Stromal cell of bone marrow (primary cell): ENCODE measurements around the gene AQP11.
"Not testable (repeated sequence)": the region's sequence is repeated elsewhere in the genome, so short reads cannot be mapped to it uniquely, and the experiment has no call there.

ENCODE experiments used
- DNase-seq: peaks from one replicate; pipeline ENCODE4 v3.0.0-alpha.2; 2012; ENCODE audit warnings: low read depth

AQP11 gene

DNA sequence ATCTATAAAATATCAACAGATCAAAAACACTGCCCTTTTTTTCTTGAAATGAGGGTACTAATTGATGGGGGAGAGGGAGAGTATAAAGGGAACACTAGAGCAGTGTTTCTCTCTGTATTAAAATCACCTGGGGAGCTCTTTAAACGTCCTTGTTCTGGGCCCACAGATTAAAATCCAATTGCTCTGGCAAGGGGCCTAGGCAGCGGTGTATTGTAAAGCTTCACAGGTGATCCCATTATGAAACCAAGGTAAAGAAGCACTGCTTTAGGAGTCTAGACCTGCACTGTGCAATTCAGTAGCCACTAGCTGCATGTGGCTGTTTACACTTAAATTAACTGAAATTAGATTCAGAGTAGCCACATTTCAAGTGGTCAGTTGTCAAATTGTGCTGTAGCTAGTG lies 3.0 kb downstream of the AQP11 start:
- no peak for DNase-seq

DNA sequence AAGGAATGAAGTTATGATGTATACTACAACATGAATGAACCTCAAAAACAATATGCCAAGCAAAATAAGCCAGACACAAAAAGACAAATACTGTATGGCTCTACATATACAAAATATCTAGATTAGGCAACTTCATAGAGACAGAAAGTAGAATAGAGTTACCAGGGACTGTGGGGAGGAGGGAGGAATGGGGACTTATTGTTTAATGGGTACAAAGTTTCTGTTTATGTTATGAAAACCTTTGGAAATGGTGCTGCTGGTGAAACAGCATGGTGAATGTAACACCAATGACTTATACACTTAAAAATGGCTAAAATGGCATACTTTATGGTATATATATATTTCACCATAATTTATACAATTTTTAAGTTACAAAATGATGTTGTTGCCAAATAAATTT lies 4.1 kb downstream of the AQP11 start:
- no peak for DNase-seq

DNA sequence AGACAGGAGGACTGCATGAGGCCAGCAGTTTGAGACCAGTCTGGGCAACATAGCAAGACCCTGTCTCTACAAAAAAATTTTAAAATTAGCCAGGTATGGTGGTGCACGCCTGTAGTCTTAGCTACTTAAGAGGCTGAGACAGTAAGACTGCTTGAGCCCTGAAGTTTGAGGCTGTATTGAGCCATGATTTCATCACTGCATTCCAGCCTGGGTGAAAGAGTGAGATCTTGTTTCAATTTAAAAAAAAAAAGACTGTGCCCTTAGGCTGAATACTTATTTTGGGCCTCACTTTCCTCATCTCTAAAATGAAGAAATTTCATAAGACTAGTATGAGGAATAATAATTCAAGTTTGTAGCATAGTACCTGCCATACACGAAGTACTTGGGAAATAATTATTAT lies 6.9 kb downstream of the AQP11 start:
- DNase-seq: peak; percentile 38

DNA sequence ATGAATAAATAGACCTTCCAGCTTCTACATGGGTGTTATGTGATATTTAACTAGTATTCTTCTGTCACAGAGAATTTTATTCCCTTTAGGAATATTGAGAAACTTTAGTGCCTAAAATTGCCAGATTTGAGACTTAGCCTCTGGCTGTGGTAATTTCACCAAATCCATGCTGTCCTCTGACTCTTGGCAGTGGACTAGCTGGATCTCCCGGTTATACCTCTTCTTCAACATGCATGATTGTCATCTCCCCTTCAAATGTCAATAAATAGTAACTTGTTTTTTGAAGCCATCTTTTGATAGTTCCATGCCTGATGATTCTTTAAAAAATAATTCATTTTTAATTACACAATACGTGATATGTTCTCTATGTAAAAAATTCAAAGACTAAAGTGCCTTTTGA lies 8.4 kb downstream of the AQP11 start:
- DNase-seq: no peak

DNA sequence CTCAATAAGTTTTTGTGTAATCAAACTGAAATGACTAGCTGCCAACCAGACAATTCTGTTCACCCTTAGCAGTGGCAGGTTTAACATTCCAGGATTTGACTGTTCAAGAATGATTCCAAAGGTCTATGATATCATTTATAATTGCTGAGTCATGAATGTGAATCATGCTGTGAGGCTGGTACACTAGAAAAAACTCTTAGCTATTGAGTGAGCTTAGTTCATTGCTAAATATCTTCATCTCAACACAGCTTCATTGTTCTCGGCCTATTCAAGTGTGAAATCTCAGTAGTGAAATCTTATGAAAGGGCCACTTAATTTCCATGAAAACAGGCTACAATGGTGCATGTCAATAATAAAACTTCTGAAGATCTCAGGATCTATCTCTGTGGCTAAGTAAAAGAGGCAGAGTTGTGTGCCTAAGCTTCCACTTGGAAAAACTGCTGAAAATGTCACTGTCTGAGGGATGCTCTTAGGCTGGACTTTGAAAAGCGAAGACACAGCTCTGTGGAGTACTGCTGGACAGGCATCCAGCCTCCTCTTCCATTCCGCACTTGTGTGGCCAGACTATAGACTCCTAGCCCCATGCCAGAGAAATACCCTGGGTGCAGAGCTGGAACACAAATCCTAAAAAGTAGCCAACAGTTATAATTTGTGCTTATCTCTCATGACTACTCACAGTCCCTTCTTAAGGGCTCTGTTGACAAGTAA lies 12.8 kb downstream of the AQP11 start:
- peak; percentile 69 for DNase-seq

DNA sequence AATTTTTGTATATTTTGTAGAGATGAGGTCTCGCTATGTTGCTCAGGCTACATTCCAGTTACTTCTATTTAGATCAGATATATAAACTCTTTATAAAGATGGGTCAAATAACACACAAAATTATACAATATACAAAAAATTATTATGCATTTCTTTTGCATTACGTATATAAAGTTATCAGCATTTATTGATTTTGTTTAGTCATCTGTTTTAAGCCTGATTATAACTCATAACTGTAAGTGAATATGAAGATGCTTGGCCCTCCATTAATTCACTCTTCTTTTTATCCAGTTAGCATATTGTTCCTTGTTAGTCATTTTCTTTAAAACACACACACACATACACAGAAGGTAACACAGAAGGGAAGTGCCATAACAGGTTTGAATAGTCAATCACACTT lies 14.5 kb downstream of the AQP11 start:
- no peak for DNase-seq

DNA sequence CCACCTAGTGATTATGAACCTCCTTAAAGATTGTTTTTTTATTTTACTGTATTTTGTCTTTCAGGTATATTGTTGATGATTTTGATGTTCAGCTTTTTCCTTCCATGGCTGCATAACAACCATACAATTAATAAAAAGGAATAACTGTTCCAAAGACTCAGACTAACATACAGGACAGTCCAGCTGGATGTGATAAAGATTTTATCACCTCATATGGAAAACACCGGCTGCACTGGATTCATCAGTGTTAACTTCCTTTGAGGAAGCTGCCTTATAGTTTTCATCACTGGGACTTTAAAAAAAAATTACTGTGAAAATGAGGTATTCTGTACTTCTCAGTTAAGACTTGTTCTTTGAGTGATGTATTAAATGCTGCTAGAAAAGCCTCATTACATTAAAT lies 19.5 kb downstream of the AQP11 start:
- DNase-seq: no peak

DNA sequence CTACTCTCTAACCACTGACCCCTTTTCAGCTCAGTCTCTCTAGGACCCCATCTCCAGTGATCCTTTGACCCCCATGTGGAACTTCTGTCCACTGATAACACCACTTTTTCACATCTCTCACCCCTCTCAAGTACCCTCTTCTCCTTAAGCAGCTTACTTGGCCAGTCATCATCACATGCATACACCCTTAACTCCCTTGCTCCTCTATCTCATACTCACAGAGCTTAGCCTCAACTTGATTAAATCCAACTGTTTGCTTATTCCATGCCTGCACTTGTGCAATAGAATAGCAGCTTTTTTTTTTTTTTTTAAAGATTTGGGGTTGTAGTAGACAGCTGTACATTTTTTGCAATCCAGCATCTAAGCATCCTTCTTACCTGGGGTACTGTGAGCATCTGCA lies 22.2 kb downstream of the AQP11 start:
- DNase-seq: no peak

DNA sequence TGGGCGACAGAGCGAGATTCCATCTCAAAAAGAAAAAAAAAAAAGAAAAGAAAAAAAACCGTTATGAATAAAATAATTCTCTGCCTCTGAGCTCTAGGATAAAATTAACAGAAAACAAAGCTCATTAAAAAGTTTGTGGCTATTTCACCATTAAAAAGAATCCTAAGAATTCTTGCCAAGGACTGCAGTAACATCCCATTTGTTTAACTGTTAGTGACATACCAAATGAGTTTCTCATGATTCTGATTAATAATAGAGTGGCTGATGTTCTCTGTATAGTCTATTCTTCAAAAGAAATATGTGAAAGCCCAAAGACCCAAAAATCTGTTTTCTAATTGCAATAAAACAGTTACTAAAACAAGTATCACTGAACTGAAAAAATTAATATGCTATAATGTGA lies 28.1 kb downstream of the AQP11 start:
- no peak for DNase-seq

DNA sequence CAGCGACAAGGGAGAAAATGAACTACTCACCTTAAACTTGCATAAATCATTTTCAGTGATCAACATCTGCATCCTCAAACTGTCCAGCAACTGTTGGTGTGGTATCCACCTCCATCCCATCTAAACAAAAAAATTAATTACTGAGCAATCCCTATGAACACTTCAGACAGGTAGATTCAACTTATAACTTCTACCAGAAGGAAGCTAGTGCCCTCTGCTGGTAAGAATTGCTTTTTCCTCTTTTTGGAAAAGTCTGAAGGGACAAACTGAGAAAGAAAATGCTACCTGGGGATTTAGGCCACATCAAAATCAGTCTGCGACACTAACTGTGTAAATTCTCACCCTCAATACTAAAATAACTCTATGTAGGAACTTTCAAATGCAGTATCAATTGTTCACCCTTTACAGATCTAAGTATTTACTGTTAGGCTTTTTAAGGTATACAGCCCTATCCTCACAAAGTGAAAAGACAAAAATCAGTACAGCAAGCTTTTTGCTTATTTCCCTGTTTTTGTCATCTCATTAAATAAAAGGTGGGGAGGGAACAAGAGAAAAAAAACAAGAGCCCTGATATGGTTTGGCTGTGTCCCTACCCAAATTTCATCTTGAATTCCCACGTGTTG lies 29.9 kb downstream of the AQP11 start:
- DNase-seq: no peak

DNA sequence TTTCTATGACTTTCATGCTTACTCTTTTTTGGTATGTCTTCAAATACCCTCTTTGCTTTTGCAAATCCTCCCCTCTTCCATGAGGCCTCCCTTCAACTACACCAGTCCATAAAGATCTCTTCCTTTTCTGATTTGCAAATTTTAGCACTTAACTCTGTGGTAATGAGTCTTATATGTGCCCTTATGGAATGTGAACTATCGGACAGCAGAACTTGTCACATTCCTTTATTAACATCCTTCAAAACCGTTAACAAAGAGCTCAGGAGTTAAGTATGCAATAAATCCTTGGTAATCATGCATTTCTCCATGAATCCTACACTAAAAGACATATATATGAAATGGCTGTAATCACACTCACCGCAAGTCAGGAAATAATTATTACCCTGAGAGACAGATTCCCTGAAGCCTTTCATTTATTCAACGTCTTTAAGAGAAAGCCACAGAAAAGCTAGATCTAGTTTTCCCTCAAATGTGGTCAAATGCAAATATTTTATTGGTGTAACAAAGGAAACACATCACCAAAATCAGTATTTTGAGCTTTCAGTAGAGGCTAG lies 40.5 kb downstream of the AQP11 start:
- DNase-seq: no peak

DNA sequence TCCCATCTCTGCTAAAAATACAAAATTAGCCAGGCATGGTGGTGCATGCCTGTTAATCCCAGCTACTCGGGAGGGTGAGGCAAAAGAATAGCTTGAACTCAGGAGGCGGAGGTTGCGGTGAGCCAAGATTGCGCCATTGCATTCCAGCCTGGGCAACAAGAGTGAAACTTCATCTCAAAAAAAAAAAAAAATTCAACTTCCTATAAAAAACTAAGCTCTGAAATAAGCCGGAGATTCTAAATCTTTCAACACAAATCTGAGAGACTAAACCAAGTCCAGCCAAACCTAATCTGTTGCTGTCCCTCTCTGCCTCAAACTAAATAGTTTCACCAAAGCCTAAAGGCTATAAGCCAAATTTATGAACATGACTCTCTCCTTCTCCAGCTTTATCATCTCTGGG lies 44.2 kb downstream of the AQP11 start:
- not testable (repeated sequence) for DNase-seq

DNA sequence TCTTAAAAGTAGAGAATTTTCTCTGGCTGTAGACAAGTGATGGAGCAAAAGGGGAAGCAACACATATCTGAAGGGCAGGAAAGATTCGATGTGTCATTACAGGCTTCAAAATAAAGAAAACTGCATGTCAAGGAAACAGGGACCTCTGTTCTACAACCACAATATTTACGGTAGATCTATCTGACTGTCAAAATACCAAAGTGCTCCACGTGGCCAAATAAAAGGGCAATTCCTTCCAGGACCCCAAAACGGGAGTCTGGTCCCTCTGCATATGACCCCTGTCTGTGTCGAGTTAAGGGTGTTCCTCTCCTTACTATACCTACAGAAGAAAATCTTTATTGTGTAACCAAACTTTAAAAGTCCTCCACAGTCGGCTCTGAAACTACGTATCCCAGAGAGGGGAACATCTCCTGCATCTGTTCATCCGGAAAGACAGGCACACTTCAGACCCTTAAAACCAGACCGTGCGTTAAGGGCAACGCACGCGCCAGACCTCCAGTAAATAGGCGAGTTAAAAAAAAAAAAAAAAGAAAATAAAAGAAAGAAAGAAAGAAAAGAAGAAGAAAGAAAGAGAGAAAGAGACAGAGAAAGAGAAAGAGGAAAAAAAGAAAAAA lies 47.1 kb downstream of the AQP11 start:
- no peak for DNase-seq

DNA sequence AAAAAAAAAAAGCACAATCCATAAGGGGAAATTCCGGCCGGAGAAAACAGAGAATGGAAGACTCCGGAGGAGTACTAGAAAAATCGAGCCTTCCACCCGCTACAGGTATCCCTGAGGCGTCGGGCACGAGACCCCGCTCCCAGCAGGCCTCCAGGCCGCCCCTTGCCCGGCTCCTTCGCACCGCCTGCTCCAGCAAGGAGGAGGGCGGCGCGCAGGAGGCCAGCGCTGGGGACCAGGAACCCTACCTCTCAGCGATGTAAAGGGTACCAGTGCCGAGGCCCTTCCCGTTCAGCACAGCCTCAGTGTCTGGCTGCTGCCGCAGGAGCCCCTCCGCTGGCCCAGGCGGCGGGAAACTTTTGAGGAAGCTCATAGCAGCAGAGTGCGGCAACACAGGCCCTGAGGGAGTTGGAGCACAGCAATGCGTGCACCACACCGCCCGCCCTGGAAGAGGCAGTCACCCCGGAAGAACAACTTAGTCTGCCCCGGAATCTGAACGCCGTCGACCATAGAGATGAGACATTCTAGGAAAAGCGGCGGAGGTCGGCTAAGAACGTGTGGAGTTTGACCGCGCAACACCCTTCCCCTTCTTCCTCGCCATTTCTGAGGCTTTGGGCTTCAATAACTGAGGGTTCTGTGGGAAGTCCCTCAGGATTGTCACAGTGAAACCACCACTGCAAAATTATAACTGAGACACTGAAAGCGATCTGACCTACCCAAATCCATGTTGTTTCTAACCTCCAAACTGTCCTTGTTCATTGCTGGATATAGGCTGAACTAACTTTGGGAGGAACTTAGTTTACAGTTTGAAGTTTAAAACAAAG lies 47.8 kb downstream of the AQP11 start, which contains the start of gene CLNS1A:
TSS of gene CLNS1A (minus strand) at position 450 of the 821 bp plus-strand sequence. CDS start at position 370, 80 bp downstream.
- peak; percentile 81 for DNase-seq

DNA sequence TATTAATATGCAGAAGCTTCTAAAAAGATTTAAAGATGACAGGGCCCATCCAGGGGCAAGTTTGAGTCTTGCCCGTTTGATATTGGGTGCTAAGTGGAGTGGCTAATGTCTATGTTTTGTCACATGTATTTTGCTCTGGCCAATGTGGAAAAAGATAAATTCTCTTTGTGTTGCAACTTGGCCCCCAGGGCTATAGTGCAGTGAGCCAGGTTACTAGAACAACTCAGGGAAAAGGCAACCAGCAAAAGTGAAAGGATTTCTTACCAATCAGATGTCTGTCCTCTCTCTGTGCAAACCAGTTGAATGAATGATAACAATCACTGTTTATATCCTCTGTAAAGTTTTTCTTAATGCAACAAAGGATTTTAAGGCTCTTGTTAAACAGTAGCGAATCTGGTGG lies 52.5 kb downstream of the AQP11 start:
- DNase-seq: no peak

DNA sequence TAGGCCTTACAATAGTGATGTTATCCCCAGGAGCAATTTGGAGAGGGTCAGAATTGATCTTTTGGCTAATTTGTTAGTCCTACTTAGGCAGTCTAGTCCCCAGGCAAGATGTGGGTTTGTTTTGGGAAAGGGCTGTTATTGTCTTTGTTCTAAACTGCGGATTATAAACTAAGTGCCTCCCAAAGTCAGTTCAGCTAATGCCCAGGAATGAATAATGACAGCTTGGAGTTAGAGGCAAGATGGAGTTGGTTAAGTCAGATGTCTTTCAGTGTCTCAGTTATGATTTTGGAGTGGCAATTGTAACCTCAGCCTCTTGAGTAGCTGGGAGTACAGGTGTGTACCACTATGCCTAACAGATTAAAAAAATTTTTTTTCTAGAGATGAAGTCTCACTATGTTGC lies 55.1 kb downstream of the AQP11 start:
- DNase-seq: no peak

DNA sequence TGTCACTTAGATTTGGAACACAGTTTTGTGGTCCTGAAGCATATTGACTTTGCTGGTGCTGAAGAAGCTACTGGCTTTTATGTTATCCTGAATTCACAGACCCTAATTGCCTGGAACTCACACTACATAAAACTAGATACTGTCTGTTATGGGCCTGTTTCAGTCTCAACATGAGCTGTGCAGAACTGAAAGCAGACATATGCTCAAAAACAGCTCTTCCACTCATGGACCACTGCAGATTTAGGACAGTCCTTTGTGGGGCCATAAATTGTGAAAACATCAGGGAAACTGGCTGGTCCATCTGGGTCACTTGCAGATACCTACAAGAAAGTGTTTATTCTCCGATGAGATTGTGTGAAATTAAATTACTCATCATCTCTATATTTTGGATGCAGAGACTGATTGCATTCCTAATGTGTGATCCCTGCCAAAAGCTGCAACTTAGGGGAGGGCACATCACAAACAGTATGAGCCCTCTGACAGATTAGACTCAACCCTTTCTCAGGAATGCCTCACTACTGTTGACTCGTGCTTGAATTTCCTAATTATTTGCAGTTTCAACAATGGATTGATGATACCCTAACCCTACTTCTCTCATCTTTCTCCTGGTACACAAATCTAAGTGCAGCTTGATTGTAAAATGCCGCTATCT lies 58.0 kb downstream of the AQP11 start:
- no peak for DNase-seq

DNA sequence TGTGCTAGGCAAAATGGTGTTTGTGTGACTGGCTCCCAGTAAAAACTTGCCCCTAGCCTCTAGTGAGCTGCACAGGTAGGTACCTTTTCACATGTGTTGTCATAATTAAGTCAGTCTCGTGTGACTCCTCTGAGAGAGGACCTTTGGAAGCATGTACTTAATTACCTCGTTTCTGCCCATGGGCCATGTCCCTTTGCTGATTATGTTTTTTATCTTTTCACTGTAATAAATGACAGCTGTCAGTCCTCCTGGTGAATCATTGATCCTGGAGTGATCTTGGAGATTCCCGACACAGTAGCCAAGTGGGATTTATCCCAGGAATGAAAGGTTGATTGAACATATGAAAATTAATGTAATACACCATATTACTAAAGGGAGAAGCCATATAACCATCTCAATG lies 60.4 kb downstream of the AQP11 start:
- DNase-seq: no peak

DNA sequence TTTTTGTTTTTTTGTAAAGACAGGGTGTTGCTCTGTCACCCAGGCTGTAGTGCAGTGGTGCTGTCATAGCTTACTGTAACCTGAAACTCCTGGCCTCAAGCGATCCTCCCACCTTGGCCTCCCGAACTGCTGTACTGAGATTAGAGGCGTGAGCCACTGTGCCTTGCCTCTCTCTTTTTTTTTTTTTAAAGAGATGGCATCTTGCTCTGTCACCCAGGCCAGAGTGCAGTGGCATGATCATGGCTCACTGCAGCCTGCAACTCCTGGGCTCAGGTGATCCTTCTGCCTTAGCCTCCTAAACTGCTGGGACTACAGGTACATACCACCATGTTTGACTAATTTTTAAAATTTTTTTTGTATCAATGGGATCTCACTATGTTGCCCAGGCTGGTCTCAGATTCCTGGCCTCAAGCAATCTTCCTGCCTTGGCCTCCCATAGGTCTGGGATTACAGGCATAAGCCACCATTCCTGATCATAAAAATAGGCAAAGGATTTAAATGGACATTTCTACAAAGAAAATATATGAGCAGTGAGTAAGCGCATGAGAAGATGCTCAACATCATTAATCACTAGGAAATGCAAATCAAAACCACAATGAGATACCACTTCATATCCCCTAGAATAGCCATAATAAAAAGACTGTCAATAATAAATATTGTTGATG lies 65.1 kb downstream of the AQP11 start:
- no peak for DNase-seq

DNA sequence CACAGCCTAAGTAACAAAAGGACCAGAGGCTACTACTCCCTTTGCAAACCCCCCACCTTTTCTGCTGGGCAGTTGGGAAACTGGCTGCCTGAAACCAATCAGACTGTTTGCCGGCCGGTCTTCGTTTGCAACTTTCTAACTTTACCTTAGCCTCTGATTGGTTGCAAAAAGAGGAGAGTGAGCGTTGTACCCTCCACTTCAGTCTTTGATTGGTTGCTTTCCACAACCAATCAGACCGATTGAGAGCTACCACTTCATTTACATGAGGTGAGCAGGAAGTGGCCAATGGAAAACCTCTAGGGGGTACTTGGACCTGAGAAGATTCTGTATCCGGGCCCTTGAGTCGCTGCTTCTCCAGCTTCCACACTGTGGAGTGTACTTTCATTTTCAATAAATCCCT lies 66.6 kb downstream of the AQP11 start:
- DNase-seq: no peak
